GM12878 (cell line): ENCODE measurements around the gene KITLG. TPM values are rescaled to one million over a fixed set of nuclear protein-coding genes. Genes with fewer than 3 reads are reported as not detected.
"Not testable (repeated sequence)": the region's sequence is repeated elsewhere in the genome, so short reads cannot be mapped to it uniquely, and the experiment has no call there.

Experiments used
- ATAC-seq: fragments of 200-7000 bp; cut with Tn5 transposase; 3 replicates; pipeline ENCODE4 v1.9.1; 2020; ENCODE audit warnings: mild to moderate bottlenecking, moderate library complexity
- BruUV-seq: library from RNA; stranded (reverse); fragments of 400-500 nt; replicated peaks from 2 replicates; lab custom pipeline; 2021; lab: Mats Ljungman, UMichigan
- CTCF ChIA-PET: fragments of 300-600 bp; sonication (Branson Sonifier 250); formaldehyde crosslinking; extraction: SDS; loops from one replicate; lab custom pipeline; 2021; ENCODE audit warnings: inconsistent platforms; lab: Yijun Ruan, JAX
- POLR2A ChIA-PET: fragments of 350-600 bp; formaldehyde crosslinking; extraction: SDS; loops from one replicate; lab custom pipeline; 2021; ENCODE audit warnings: inconsistent platforms; lab: Charles Lee
- RAD21 ChIA-PET: fragments of 300-600 bp; sonication (Branson Sonifier 250); formaldehyde crosslinking; loops from one replicate; lab custom pipeline; 2023; ENCODE audit warnings: antibody characterized with exemption; ENCODE audit not compliant: unreplicated experiment; lab: Charles Lee
- SMC1A ChIA-PET: fragments of 300-600 bp; sonication (Branson Sonifier 250); formaldehyde crosslinking; loops from one replicate; lab custom pipeline; 2023; ENCODE audit not compliant: unreplicated experiment, uncharacterized antibody; lab: Charles Lee
- DNase-seq: peaks from one replicate; pipeline ENCODE4 v3.0.0-alpha.2; 2011; ENCODE audit warnings: low read depth, low spot score
- FAIRE-seq: peaks from 3 replicates; lab custom pipeline; 2011; peaks lifted over from hg19 to GRCh38; lab: Jason Lieb, UNC
- H2AFZ ChIP-seq: 2 replicates; pipeline ENCODE4 v1.6.0; 2011; ENCODE audit warnings: low read depth, low read length, control low read depth; ENCODE audit not compliant: control insufficient read depth
- H3K27ac ChIP-seq: 2 replicates; pipeline ENCODE4 v1.5.1; 2011; ENCODE audit warnings: control low read depth; ENCODE audit not compliant: control insufficient read depth, insufficient read depth
- H3K27me3 ChIP-seq, 2 experiments: replicated peaks in 1 of 2; 2 replicates each; pipeline versions ENCODE4 v1.6.0 to v1.6.1; 2011; ENCODE audit warnings: low read length in 1 of 2; ENCODE audit not compliant: control insufficient read depth in 2 of 2, insufficient read depth in 2 of 2
- H3K36me3 ChIP-seq, 2 experiments: 2 replicates each; pipeline ENCODE4 v1.5.1; 2011; ENCODE audit warnings: low read length in 1 of 2; ENCODE audit not compliant: control insufficient read depth in 2 of 2, insufficient read depth in 2 of 2
- H3K4me1 ChIP-seq: 2 replicates; pipeline ENCODE4 v1.6.1; 2011; ENCODE audit warnings: mild to moderate bottlenecking, low read length, moderate library complexity, mixed read lengths; ENCODE audit not compliant: control insufficient read depth, insufficient read depth
- H3K4me2 ChIP-seq: 2 replicates; pipeline ENCODE4 v1.6.0; 2011; ENCODE audit warnings: control low read depth; ENCODE audit not compliant: control insufficient read depth, insufficient read depth
- H3K4me3 ChIP-seq: fragments of 200-600 bp; sonication (generic); 2 replicates; pipeline ENCODE4 v1.5.1; 2016
- H3K79me2 ChIP-seq: 2 replicates; pipeline ENCODE4 v1.6.0; 2011; ENCODE audit warnings: low read length; ENCODE audit not compliant: control insufficient read depth, insufficient read depth
- H3K9ac ChIP-seq: 2 replicates; pipeline ENCODE4 v1.8.0; 2011; ENCODE audit warnings: low read length, control low read depth, mixed read lengths; ENCODE audit not compliant: control insufficient read depth, insufficient read depth
- H3K9me3 ChIP-seq: replicated peaks from 3 replicates; pipeline ENCODE4 v1.5.1; 2011; ENCODE audit warnings: mild to moderate bottlenecking, low read length; ENCODE audit not compliant: control insufficient read depth, insufficient read depth
- H4K20me1 ChIP-seq: 2 replicates; pipeline ENCODE4 v1.6.0; 2011; ENCODE audit not compliant: control insufficient read depth, insufficient read depth
- ATF7 ChIP-seq: fragments of 450-650 bp; IDR thresholded peaks from 2 replicates; pipeline ENCODE4 v1.6.1; 2016; ENCODE audit warnings: low read depth, mild to moderate bottlenecking
- CEBPB ChIP-seq, 2 experiments: fragments of 150-350 bp in 1 of 2; IDR thresholded peaks; 2 replicates each; pipeline ENCODE4 v1.6.1; 2012 to 2014; ENCODE audit warnings: low read depth in 2 of 2, low read length in 2 of 2, borderline replicate concordance in 1 of 2, inconsistent platforms in 1 of 2
- CHD4 ChIP-seq: fragments of 200-600 bp; sonication (generic); IDR thresholded peaks from 2 replicates; pipeline ENCODE4 v1.6.1; 2016; ENCODE audit warnings: mild to moderate bottlenecking
- DPF2 ChIP-seq: fragments of 450-650 bp; IDR thresholded peaks from 2 replicates; pipeline ENCODE4 v1.6.1; 2017; ENCODE audit warnings: mild to moderate bottlenecking
- EED ChIP-seq: sonication (generic); IDR thresholded peaks from 2 replicates; pipeline ENCODE4 v1.6.1; 2016; ENCODE audit warnings: antibody characterized with exemption, low read depth
- FOS ChIP-seq: IDR thresholded peaks from 3 replicates; pipeline ENCODE4 v1.6.1; 2011; ENCODE audit warnings: borderline replicate concordance; ENCODE audit not compliant: insufficient read length; ENCODE audit errors: extremely low read depth
- FOXK2 ChIP-seq: fragments of 450-650 bp; IDR thresholded peaks from 2 replicates; pipeline ENCODE4 v1.6.1; 2017; ENCODE audit warnings: mild to moderate bottlenecking, moderate library complexity
- HSF1 ChIP-seq: fragments of 150-350 bp; IDR thresholded peaks from 2 replicates; pipeline ENCODE4 v1.6.1; 2014; ENCODE audit warnings: mild to moderate bottlenecking, low read depth, low read length
- KLF5 ChIP-seq: fragments of 450-650 bp; IDR thresholded peaks from 2 replicates; pipeline ENCODE4 v1.6.1; 2014; ENCODE audit warnings: mild to moderate bottlenecking; ENCODE audit not compliant: partially characterized antibody
- MTA2 ChIP-seq: fragments of 450-650 bp; IDR thresholded peaks from 2 replicates; pipeline ENCODE4 v1.6.1; 2016; ENCODE audit warnings: low read depth, mild to moderate bottlenecking, moderate library complexity
- RBBP5 ChIP-seq: fragments of 200-600 bp; sonication (generic); conservative IDR thresholded peaks from 2 replicates; pipeline ENCODE4 v1.6.1; 2016
- RELA ChIP-seq: fragments of 450-650 bp; IDR thresholded peaks from 2 replicates; pipeline ENCODE4 v1.8.0; 2014; ENCODE audit warnings: borderline replicate concordance; ENCODE audit not compliant: partially characterized antibody
- SKIL ChIP-seq: fragments of 450-650 bp; IDR thresholded peaks from 2 replicates; pipeline ENCODE4 v1.6.1; 2017; ENCODE audit warnings: mild to moderate bottlenecking, low read depth, inconsistent platforms; ENCODE audit not compliant: poor library complexity, severe bottlenecking
- TARDBP ChIP-seq: IDR thresholded peaks from 2 replicates; pipeline ENCODE4 v1.6.1; 2016; ENCODE audit warnings: borderline replicate concordance
- WRNIP1 ChIP-seq: IDR thresholded peaks from 2 replicates; pipeline ENCODE4 v1.6.1; 2011; ENCODE audit warnings: low read depth, low read length, improper control_type of control experiment, borderline replicate concordance
- WGBS: methylation state at CpG from one replicate; pipeline ENCODE4 v1.1.6; 2016; ENCODE audit warnings: low lambda C conversion rate; ENCODE audit not compliant: insufficient replicate concordance, insufficient coverage; ENCODE audit errors: missing lambda C conversion rate; 5-methylcytosine and 5-hydroxymethylcytosine counted together
- in situ Hi-C: fragments of 300-500 bp; cut with MboI; formaldehyde crosslinking; loops from 9 replicates; pipeline ENCODE4 v1.14.3; 2018; ENCODE audit warnings: mixed read lengths
- intact Hi-C: fragments of 100-400 bp; cut with micrococcal nuclease; formaldehyde crosslinking; loops from one replicate; pipeline ENCODE4 v1.14.2; 2022; ENCODE audit not compliant: unreplicated experiment
- polyA plus RNA-seq, 11 experiments: library from polyadenylated mRNA; depleted of rRNA in 4 of 11; unstranded in 6 of 11; stranded (reverse) in 5 of 11; fragments of >200 nt; fragmentation: Nextera tagmentation in 4 of 11; fragmentation: Illumina TruSeq in 1 of 11; extraction: Ambion mirVana in 4 of 11; extraction: Trizol in 1 of 11; gene quantifications; 1 replicate in 1 of 11; 2 replicates in 10 of 11; pipeline versions ENCODE4 v1.2.1 to v1.2.3, GENCODE V29; 2011 to 2016; ENCODE audit warnings: inconsistent platforms in 2 of 11, missing spikeins in 2 of 11, low read depth in 1 of 11
- total RNA-seq, 4 experiments: library from RNA; depleted of rRNA in 3 of 4; stranded (reverse); fragments of >200 nt in 3 of 4; fragmentation: Illumina TruSeq in 1 of 4; extraction: Trizol in 1 of 4; gene quantifications; 2 replicates each; pipeline versions ENCODE4 v1.2.1 to v1.2.3, GENCODE V29; 2013 to 2021

Gene KITLG
- total and polyA plus RNA-seq, 10 of the 15 experiments (the other 5 are each of a cell fraction or from before 2014, with no cell fraction given) = 0.02 to 0.51 (median 0.09) TPM; not detected in 1

GRCh38 chr12:88468581-88468980, 111.7 kb downstream of the KITLG start (continued):
- TF ChIP-seq TARDBP = no peak
- no peak for TF ChIP-seq ATF7
- no peak for TF ChIP-seq MTA2
- TF ChIP-seq RBBP5 = no peak

GRCh38 chr12:88466708-88467107, 113.6 kb downstream of the KITLG start:
- SMC1A ChIA-PET, intact Hi-C loops, H3K4me2 ChIP-seq, ATAC-seq, H4K20me1 ChIP-seq, DNase-seq, in situ Hi-C loops, POLR2A ChIA-PET, H3K9me3 ChIP-seq, CTCF ChIA-PET, H3K27me3 ChIP-seq, H3K36me3 ChIP-seq, H3K4me3 ChIP-seq, BruUV-seq, H3K79me2 ChIP-seq, H2AFZ ChIP-seq, RAD21 ChIA-PET, H3K4me1 ChIP-seq, H3K9ac ChIP-seq, FAIRE-seq, H3K27ac ChIP-seq: not testable (repeated sequence)
- 65% methylated on average over 10 of the region's 10 CpGs for WGBS

GRCh38 chr12:88458327-88458726, 121.9 kb downstream of the KITLG start:
- no peak for FAIRE-seq
- intact Hi-C loops (no loop called here), in situ Hi-C loops (no loop called here)
- SMC1A ChIA-PET = no interaction called here
- no peak overlapping the region for H3K4me2 ChIP-seq
- no peak overlapping the region for H2AFZ ChIP-seq
- H3K27me3 ChIP-seq = no peaks in the 10 kb centered on the region
- BruUV-seq = no TSS peak
- no peak overlapping the region for H3K27ac ChIP-seq
- DNase-seq = no peak
- ATAC-seq = no peak
- no peaks in the 10 kb centered on the region for H4K20me1 ChIP-seq
- no peaks in the 10 kb centered on the region for H3K36me3 ChIP-seq
- WGBS = 0% methylated on average over 1 of the region's 1 CpG
- POLR2A ChIA-PET = no interaction called here
- CTCF ChIA-PET = no interaction called here
- H3K4me3 ChIP-seq = no peak overlapping the region
- no peak overlapping the region for H3K9ac ChIP-seq
- RAD21 ChIA-PET = no interaction called here
- no peaks in the 10 kb centered on the region for H3K4me1 ChIP-seq
- H3K9me3 ChIP-seq = no peaks in the 10 kb centered on the region
- H3K79me2 ChIP-seq = no peaks in the 10 kb centered on the region
- no peak for TF ChIP-seq WRNIP1
- TF ChIP-seq DPF2 = no peak
- no peak for TF ChIP-seq SKIL
- TF ChIP-seq CHD4 = no peak
- no peak for TF ChIP-seq FOXK2
- no peak for TF ChIP-seq HSF1
- TF ChIP-seq TARDBP = no peak
- TF ChIP-seq FOS = no peak
- no peak for TF ChIP-seq CEBPB (IDR thresholded peaks at IDR 0.05; ENCODE audit: borderline replicate concordance in 1 of 2, low read depth in 2 of 2, low read length in 2 of 2)
- no peak for TF ChIP-seq EED
- no peak for TF ChIP-seq KLF5
- TF ChIP-seq RELA = no peak
